Smooth muscle cell (in vitro differentiated cells): Measurements from ENCODE around the gene PFKP. TPM values are rescaled to one million over a fixed set of nuclear protein-coding genes. Genes with fewer than 3 reads are reported as not detected.

Experiments used
- DNase-seq: peaks from one replicate; lab custom pipeline; 2025; ENCODE audit not compliant: unreplicated experiment; lab: John Stamatoyannopoulos, UW
- H2AFZ ChIP-seq: fragments of 200-600 bp; sonication (generic); 2 replicates; pipeline ENCODE4 v1.6.0; 2016; ENCODE audit warnings: antibody characterized with exemption, low read depth, mild to moderate bottlenecking
- H3F3A ChIP-seq: fragments of 200-600 bp; sonication (generic); 2 replicates; pipeline ENCODE4 v1.6.0; 2017; ENCODE audit warnings: antibody characterized with exemption, low read depth
- H3K27ac ChIP-seq: fragments of 200-600 bp; sonication (generic); 2 replicates; pipeline ENCODE4 v1.5.1; 2016; ENCODE audit warnings: low read depth, mild to moderate bottlenecking
- H3K27me3 ChIP-seq: fragments of 200-600 bp; sonication (generic); 2 replicates; pipeline ENCODE4 v1.6.1; 2016; ENCODE audit warnings: low read depth, mild to moderate bottlenecking
- H3K36me3 ChIP-seq: fragments of 200-600 bp; sonication (generic); 2 replicates; pipeline ENCODE4 v1.5.1; 2016; ENCODE audit warnings: low read depth
- H3K4me1 ChIP-seq: fragments of 200-600 bp; sonication (generic); 2 replicates; pipeline ENCODE4 v1.5.1; 2016; ENCODE audit warnings: low read depth
- H3K4me2 ChIP-seq: fragments of 200-600 bp; sonication (generic); 2 replicates; pipeline ENCODE4 v1.6.0; 2016; ENCODE audit warnings: mild to moderate bottlenecking
- H3K4me3 ChIP-seq: fragments of 200-600 bp; sonication (generic); 2 replicates; pipeline ENCODE4 v1.5.1; 2016; ENCODE audit warnings: mild to moderate bottlenecking
- H3K79me2 ChIP-seq: fragments of 200-600 bp; sonication (generic); 2 replicates; pipeline ENCODE4 v1.6.0; 2016; ENCODE audit warnings: low read depth, mild to moderate bottlenecking
- H3K9ac ChIP-seq: fragments of 200-600 bp; sonication (generic); 2 replicates; pipeline ENCODE4 v1.6.0; 2016; ENCODE audit warnings: low read depth
- H3K9me3 ChIP-seq: fragments of 200-600 bp; sonication (generic); replicated peaks from 2 replicates; pipeline ENCODE4 v1.5.1; 2016; ENCODE audit warnings: low read depth
- H4K20me1 ChIP-seq: fragments of 200-600 bp; sonication (generic); 2 replicates; pipeline ENCODE4 v1.6.0; 2016; ENCODE audit warnings: low read depth
- CTCF ChIP-seq: fragments of 200-600 bp; sonication (generic); IDR thresholded peaks from 2 replicates; pipeline ENCODE4 v1.5.1; 2017; ENCODE audit warnings: borderline replicate concordance, mild to moderate bottlenecking, antibody characterized with exemption; ENCODE audit not compliant: insufficient read depth, poor library complexity, severe bottlenecking
- whole genome bisulfite sequencing: methylation state at CpG from one replicate; pipeline ENCODE4 v1.1.7; 2016; ENCODE audit warnings: low lambda C conversion rate; 5-methylcytosine and 5-hydroxymethylcytosine counted together
- polyA plus RNA-seq: library from polyadenylated mRNA; unstranded; fragments of >200 nt; fragmentation: Nextera tagmentation; extraction: Ambion mirVana; gene quantifications from 2 replicates; pipeline ENCODE4 v1.2.1, GENCODE V29; 2016
- total RNA-seq: library from RNA; depleted of rRNA; stranded (reverse); fragments of >200 nt; gene quantifications from 2 replicates; pipeline ENCODE4 v1.2.3, GENCODE V29; 2014

Gene PFKP
- total and polyA plus RNA-seq, 2 experiments from 2014 or later: 178 to 203 TPM

- no peak for DNase-seq
- no peaks in the 10 kb centered on the region for H3K27me3 ChIP-seq
- TF ChIP-seq CTCF: no peak
- H3F3A ChIP-seq: peaks cover 29% of the 10 kb centered on the region
- no peaks in the 10 kb centered on the region for H3K9me3 ChIP-seq
- H3K4me2 ChIP-seq: no peak overlapping the region
- H3K27ac ChIP-seq: peak overlapping the region; percentile 94
- peaks cover 26% of the 10 kb centered on the region for H3K36me3 ChIP-seq
- no peaks in the 10 kb centered on the region for H3K4me1 ChIP-seq
- 92% methylated on average over 14 of the region's 14 CpGs for WGBS
- H4K20me1 ChIP-seq: no peaks in the 10 kb centered on the region
- H2AFZ ChIP-seq: no peak overlapping the region
- peak overlapping the region; percentile 78 for H3K9ac ChIP-seq
- H3K4me3 ChIP-seq: no peak overlapping the region
- H3K79me2 ChIP-seq: no peaks in the 10 kb centered on the region
These were observed 69.0 kb downstream of the PFKP start for GRCh38 chr10:3136336-3136735.

GRCh38 chr10:3136763-3137611 is 69.6 kb downstream of the PFKP start:
- peak overlapping the region; percentile 94 for H3K27ac ChIP-seq
- H4K20me1 ChIP-seq: no peaks in the 10 kb centered on the region
- no peaks in the 10 kb centered on the region for H3K9me3 ChIP-seq
- H3K27me3 ChIP-seq: no peaks in the 10 kb centered on the region
- no peak overlapping the region for H3K4me3 ChIP-seq
- peaks cover 26% of the 10 kb centered on the region for H3K36me3 ChIP-seq
- no peak overlapping the region for H3K4me2 ChIP-seq
- no peak overlapping the region for H2AFZ ChIP-seq
- peaks cover 29% of the 10 kb centered on the region for H3F3A ChIP-seq
- no peak for DNase-seq
- no peaks in the 10 kb centered on the region for H3K79me2 ChIP-seq
- peak overlapping the region; percentile 78 for H3K9ac ChIP-seq
- WGBS: 75% methylated on average over 21 of the region's 21 CpGs
- no peaks in the 10 kb centered on the region for H3K4me1 ChIP-seq
- TF ChIP-seq CTCF: no peak

GRCh38 chr10:3137958-3138726 is 70.8 kb downstream of the PFKP start:
- no peak for TF ChIP-seq CTCF
- WGBS: 97% methylated on average over 40 of the region's 41 CpGs
- no peaks in the 10 kb centered on the region for H3K27me3 ChIP-seq
- no peaks in the 10 kb centered on the region for H3K79me2 ChIP-seq
- no peaks in the 10 kb centered on the region for H3K9me3 ChIP-seq
- H4K20me1 ChIP-seq: no peaks in the 10 kb centered on the region
- H3K9ac ChIP-seq: no peak overlapping the region
- H3K36me3 ChIP-seq: peaks cover 26% of the 10 kb centered on the region
- peak overlapping the region; percentile 94 for H3K27ac ChIP-seq
- H3K4me1 ChIP-seq: no peaks in the 10 kb centered on the region
- H3F3A ChIP-seq: peaks cover 29% of the 10 kb centered on the region
- no peak overlapping the region for H3K4me2 ChIP-seq
- no peak for DNase-seq
- no peak overlapping the region for H2AFZ ChIP-seq
- H3K4me3 ChIP-seq: no peak overlapping the region
